Activated naive CD8-positive, alpha-beta T cell treated with anti-CD3 and anti-CD28 coated beads, Interleukin-2, amount 50 U/mL, for 16 hours (primary cell): ENCODE measurements around the gene MPND.
A peak's percentile ranks its signal among the peaks of the same experiment; 100 is the strongest.

Experiments used
- DNase-seq: peaks from one replicate; pipeline ENCODE4 v3.0.0-alpha.2; 2020; ENCODE audit warnings: low read depth, low spot score

Gene MPND

GRCh38 chr19:4343370-4344307 lies at the start of gene MPND:
Gene MPND, plus strand, starts transcription at chr19:4343562. Its CDS starts 32 bp downstream, at chr19:4343594.
- DNase-seq: peak; percentile 93

- DNase-seq: no peak
Observed at GRCh38 chr19:4294389-4294788, 49.0 kb upstream of the MPND start.

DNA sequence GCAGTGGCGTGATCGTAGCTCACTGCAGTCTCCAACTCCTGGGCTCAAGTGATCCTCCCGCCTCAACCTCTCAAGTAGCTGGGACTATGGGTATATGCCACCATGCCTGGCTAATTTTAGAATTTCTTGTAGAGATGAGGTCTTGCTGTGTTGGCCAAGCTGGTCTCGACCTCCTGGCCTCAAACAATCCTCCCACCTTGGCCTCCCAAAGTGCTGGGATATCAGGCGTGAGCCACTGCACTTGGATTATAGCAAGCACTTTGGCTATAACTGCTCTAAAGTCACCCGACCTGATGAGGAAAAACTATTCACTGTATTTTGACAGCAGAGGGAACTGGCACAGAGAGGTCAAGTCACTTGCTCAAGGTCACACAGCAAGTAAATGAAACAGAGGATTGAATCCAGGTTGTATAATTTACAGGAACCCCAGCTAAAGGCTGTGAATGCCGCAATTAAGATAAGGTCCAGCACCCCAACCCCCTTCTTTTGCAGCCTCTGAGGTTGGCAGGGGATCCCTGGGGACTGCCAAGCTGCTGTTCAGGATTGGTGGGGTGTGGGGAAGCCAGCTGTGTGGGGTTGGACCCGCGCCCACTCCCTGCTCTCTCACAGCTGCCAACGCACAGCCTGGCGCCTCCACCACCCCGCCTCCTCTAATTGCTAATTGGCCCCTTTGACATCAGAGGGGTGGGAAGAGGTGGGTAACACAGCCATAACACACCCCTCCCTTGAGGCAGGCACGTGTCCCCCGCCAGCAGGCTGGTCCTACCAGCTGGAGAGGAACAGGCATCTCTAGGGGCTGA lies 47.2 kb upstream of the MPND start:
- no peak for DNase-seq

GRCh38 chr19:4297901-4298809 lies 45.2 kb upstream of the MPND start:
- no peak for DNase-seq

DNA sequence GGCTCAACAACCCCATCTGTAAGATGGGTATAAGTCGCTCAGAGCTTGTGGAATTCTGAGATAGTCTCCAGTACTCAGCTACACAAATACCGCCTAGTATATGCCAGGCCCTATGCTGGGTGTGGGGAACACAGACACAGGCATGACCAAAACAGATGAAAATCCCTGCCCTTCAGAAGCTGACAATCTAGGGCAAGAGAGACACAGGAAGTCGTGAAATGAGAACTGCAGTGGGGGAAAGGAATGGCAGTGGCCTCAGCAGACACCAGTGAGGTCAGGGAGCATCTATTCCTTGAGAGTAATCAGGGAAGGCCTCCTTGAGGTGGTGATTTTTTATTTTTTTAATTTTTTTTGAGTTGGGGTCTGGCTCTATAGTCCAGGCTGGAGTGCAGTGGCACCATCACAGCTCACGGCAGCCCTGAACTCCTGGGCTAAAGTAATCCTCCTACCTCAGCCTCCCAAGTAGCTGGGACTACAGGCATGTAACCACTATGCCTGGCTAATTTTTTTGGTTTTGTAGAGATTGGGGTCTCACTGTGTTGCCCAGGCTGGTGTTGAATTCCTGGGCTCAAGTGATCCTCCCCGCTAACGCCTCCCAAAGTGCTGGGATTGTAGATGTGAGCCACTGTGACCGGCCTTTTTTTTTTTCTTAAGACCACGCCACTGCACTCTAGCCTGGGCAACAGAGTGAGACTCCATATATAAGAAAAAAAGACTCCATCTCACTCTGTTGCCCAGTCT lies 44.4 kb upstream of the MPND start:
- DNase-seq: no peak

- DNase-seq: no peak
Observed at GRCh38 chr19:4300589-4300988, 42.8 kb upstream of the MPND start.

- DNase-seq: no peak
Observed at GRCh38 chr19:4301590-4302242, 41.6 kb upstream of the MPND start.

DNA sequence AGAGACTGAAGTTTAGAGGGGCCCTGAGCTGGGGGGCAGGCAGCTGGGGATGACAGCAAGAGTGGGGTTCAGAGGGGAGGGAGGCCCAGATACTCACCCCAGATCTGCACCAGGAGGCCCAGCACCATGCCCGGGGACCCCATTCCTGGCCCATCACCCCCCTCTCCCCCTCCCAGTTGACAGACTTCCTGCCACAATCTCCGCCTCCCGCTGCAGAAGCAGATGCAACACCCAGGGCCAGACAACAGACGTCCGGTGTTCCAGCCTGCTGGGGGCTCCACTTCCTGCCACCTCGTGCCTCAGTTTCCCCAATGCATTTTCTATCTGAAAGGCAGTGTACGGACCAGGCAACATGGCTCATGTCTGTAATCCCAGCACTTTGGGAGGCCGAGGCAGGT lies 41.1 kb upstream of the MPND start, which contains the start of gene TMIGD2:
TMIGD2 (minus strand) TSS at position 147 of the 398 bp plus-strand sequence; CDS start at position 143, 4 bp downstream.
- no peak for DNase-seq

GRCh38 chr19:4303819-4304537 lies 39.4 kb upstream of the MPND start:
- DNase-seq: no peak

DNA sequence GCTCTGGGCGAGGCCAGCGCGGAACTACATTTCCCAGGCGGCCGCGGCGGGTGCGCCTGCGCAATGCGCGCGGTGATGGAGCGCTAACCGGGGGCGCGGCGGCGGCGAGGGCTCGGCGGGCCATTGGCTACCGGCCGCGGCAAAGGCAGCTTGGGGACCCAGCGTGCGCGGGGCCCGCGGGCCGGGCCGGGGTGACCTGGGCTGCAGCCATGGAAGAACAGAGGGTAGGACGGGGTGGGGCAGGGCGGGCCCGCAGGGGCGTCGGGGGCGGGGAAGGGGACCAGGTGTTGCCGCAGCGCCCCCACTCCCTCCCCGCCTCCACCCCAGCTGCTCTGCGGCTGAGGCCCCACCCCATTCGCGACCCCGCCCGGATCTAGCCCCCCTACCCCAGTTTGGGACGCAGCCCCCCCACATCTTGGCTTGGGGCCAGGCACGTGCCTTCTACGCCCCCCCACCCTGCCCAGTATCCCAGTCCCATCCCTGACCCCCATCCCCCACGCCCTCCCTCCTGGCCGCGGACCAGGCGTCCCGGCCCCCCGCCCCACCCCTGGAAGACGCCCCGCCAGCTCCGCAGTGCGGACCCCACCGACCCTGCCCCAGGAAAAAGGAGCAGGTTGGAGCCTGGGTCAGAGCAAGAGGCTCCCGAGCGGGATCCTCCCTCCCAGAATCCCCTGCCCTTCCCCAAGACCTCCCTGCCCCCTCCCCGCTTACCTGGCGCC lies 38.7 kb upstream of the MPND start, which contains the start of gene FSD1:
FSD1 (plus strand) TSS at position 61 of the 719 bp plus-strand sequence; CDS start at position 210, 149 bp downstream.
- DNase-seq: peak; percentile 53

- DNase-seq: no peak
Observed at GRCh38 chr19:4305257-4305612, 38.1 kb upstream of the MPND start.

DNA sequence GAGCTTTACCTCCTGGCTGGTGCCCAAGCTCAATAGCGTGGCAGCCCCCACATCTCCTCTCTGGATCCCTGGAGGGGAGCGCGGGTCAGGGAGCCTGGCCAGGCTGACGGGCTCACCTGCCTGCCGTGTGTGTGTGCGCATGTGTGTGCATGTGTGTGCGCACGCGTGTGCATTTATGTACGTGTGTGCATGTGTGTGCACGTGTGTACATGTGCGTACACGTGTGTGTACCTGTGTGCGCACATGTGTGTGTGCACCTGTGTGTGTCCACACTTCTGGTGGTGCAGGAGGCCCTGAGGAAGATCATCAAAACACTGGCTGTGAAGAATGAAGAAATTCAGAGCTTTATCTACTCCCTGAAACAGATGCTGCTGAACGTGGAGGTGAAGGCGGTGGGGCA lies 37.7 kb upstream of the MPND start:
- no peak for DNase-seq

DNA sequence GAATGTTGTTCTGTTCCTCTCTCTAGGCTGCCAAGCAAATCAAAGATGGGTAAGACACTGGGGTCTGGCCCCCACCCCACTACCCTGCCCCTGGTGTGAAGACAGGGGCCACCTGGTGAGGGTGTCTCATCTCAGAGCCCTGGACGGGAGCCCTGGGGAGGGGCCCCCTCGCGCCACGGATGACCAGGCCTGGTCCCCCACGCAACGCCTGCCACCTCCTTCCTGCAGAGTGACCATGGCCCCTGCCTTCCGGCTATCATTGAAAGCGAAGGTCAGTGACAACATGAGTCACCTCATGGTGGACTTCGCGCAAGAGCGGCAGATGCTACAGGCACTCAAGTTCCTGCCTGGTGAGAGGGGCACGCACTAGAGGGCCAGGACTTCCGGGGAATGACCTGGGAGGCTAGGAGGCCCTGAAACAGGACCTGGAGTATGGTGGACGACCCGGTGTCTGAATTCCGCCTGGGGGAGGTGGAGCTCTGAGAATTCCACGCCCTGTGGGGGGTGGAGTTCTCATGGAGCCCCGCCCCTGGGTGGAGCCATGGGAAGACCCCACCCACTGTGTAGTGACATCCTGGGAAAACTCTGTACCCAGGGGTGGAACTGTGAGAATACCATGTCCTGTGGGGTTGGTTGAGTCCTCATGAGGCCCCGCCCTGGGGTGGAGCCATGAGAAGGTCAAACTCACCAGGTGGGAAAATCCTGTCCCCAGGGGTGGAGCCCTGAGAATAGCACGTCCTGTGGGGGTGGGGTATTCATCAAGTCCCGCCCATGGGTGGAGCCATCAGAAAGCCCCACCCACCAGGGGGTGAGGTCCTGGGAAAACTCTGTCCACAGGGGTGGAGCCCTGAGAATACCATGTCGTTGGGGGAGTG lies 32.9 kb upstream of the MPND start:
- DNase-seq: no peak

DNA sequence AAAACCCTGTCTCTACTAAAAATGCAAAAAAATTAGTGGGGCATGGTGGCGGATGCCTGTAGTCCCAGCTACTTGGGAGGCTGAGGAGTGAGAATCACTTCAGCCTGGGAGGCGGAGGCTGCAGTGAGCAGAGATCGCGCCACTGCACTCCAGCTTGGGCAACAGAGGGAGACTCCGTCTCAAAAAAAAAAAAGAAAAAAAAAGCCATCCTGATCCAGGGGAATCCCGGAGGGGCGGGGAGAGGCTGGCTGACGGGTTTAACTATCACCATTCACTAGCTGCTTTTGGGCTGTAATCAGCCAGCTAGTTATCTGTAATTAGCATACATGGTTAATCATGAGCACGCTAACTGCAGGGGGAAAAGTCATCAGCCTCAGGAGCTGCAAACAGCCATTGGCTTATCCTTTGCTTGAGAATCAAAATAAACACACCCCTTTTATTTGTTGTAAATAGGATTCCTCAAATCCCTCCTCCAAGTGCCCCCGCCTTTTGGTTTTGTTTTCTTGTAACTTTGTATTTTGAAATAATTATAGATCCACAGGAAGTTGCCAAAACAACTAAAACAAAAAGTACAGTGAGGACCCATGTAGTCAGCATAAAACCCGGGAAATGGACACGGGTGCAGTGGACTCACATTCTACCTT lies 29.4 kb upstream of the MPND start:
- DNase-seq: no peak

DNA sequence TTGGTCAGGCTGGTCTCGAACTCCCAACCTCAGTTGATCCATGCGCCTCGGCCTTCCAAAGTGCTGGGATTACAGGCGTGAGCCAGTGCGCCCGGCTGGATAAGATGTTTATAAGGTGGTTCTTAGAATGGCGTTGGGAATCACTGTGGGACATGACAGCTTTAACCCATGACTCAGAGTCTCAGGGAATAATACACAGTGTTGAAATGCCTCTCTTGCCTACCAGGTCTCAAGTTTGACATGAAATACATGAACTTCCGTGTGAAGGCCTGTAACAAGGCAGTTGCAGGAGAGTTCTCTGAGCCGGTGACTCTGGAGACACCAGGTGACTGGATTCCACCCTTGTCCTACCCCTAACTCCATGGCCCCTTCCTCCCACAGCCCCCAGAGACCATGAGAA lies 26.4 kb upstream of the MPND start:
- DNase-seq: no peak

- DNase-seq: no peak
Observed at GRCh38 chr19:4318460-4318859, 24.9 kb upstream of the MPND start.

- no peak for DNase-seq
Observed at GRCh38 chr19:4319067-4319718, 24.2 kb upstream of the MPND start.
